ENCODE measurements around the gene RAG2. TPM values are rescaled to one million over a fixed set of nuclear protein-coding genes. Genes with fewer than 3 reads are reported as not detected.

The RAG2 gene
- total and polyA plus RNA-seq, 2 donors (not counting 3 experiments of a cell fraction or from before 2014, with no cell fraction given) = not detected

DNA sequence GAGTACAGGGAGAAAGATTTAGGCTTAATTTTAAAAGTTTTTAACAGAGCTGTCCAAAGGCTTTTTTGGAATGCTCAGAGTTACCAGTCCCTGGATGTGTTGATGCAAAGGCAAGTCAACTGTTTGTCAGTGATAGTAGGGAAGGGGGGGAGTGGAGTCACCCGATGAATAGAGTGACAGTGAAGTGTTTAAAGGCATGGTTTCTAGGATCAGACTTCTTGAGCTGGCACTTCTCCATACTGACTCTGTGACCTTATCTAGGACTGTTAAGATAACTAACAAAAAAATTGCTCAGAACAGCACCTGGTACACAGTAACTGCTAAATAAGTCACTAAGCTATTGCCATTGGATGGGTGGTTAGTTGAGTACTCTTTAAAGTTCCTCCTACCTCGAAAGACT lies 11.3 kb upstream of the RAG2 start:
- Histone ChIP-seq H3K27ac (ENCODE audit: insufficient read depth, low read depth, low read length) (no peak overlapping the region), H2AFZ (ENCODE audit: low read depth, low read length) (no peak overlapping the region), H3K4me2 (ENCODE audit: insufficient read depth, low read length) (no peak overlapping the region), H3K9me1 (replicated peaks; ENCODE audit: control insufficient read depth, extremely low read depth, insufficient read depth, low read length) (no peaks in the 10 kb centered on the region), H3K9me3 (replicated peaks; ENCODE audit: control insufficient read depth, insufficient read depth, low read length) (no peaks in the 10 kb centered on the region), H3K79me2 (ENCODE audit: control insufficient read depth, insufficient read depth, low read length) (no peaks in the 10 kb centered on the region), H4K20me1 (replicated peaks; ENCODE audit: control insufficient read depth, extremely low read depth, insufficient read depth, low read length) (no peaks in the 10 kb centered on the region), H3K27me3 (ENCODE audit: control insufficient read depth in 2 of 2, insufficient read depth in 2 of 2, low read length in 2 of 2) (no peaks in the 10 kb centered on the region), H3K36me3 (ENCODE audit: control insufficient read depth in 2 of 2, extremely low read depth in 1 of 2, insufficient read depth in 2 of 2, low read length in 2 of 2) (no peaks in the 10 kb centered on the region), H3K4me3 (replicated peaks in 1 of 3; ENCODE audit: insufficient read depth in 1 of 3, low read depth in 1 of 3, low read length in 3 of 3) (no peak overlapping the region), H3K4me1 (ENCODE audit: control insufficient read depth, extremely low read depth, insufficient read depth, low read length) (no peaks in the 10 kb centered on the region), H3K9ac (replicated peaks; ENCODE audit: extremely low read depth, insufficient read depth, low read length) (no peak overlapping the region)
- ChIA-PET POLR2A (no interaction called here), CTCF (interaction anchor here (1.2 to 1.7 kb wide), 2 partner anchors 8 to 45 kb away, joined by 3 to 4 read pairs; no protein-coding TSS in a partner anchor)
- no peak for DNase-seq (ENCODE audit: low read depth, low spot score)
- no peak for FAIRE-seq
- dilution Hi-C loops (cut with MboI; ENCODE audit: extremely low pct_ligation_motif_present, low sequenced_read_pairs) (no loop called here), intact Hi-C loops (cut with micrococcal nuclease) (no loop called here)
- BruUV-seq (replicated peaks) = no TSS peak
- TF ChIP-seq, protein P1, sequence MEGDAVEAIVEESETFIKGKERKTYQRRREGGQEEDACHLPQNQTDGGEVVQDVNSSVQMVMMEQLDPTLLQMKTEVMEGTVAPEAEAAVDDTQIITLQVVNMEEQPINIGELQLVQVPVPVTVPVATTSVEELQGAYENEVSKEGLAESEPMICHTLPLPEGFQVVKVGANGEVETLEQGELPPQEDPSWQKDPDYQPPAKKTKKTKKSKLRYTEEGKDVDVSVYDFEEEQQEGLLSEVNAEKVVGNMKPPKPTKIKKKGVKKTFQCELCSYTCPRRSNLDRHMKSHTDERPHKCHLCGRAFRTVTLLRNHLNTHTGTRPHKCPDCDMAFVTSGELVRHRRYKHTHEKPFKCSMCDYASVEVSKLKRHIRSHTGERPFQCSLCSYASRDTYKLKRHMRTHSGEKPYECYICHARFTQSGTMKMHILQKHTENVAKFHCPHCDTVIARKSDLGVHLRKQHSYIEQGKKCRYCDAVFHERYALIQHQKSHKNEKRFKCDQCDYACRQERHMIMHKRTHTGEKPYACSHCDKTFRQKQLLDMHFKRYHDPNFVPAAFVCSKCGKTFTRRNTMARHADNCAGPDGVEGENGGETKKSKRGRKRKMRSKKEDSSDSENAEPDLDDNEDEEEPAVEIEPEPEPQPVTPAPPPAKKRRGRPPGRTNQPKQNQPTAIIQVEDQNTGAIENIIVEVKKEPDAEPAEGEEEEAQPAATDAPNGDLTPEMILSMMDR (IDR thresholded peaks at IDR 0.05; ENCODE audit: extremely low read depth in 1 of 2, insufficient read depth in 1 of 2, low read depth in 1 of 2, low read length in 2 of 2) = no peak
- TF ChIP-seq FOS (IDR thresholded peaks at IDR 0.05; ENCODE audit: borderline replicate concordance, insufficient read depth, low read length) = no peak
- no peak for TF ChIP-seq EZH2 (IDR thresholded peaks at IDR 0.05; ENCODE audit: borderline replicate concordance, low read depth, low read length, severe bottlenecking)
- TF ChIP-seq MYC (IDR thresholded peaks at IDR 0.05; ENCODE audit: low read depth, low read length) = no peak
- TF ChIP-seq, protein P2, sequence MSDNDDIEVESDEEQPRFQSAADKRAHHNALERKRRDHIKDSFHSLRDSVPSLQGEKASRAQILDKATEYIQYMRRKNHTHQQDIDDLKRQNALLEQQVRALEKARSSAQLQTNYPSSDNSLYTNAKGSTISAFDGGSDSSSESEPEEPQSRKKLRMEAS (IDR thresholded peaks at IDR 0.05; ENCODE audit: insufficient read depth, insufficient read length) = no peak
- no peak for TF ChIP-seq JUN (IDR thresholded peaks at IDR 0.05; ENCODE audit: borderline replicate concordance, insufficient read depth, insufficient read length, low read depth)
- no peak for TF ChIP-seq POLR2A (IDR thresholded peaks at IDR 0.05; ENCODE audit: low read depth, low read length)

Data from endothelial cell of umbilical vein (primary cell).